IMR-90 (cell line): ENCODE results near the gene VPS18. TPM values are rescaled to one million over a fixed set of nuclear protein-coding genes. Genes with fewer than 3 reads are reported as not detected.

ENCODE experiments used
- ATAC-seq: fragments of 200-7000 bp; cut with Tn5 transposase; 2 replicates; pipeline ENCODE4 v1.9.1; 2020; ENCODE audit warnings: low read depth, mild to moderate bottlenecking, moderate library complexity
- BruUV-seq: library from RNA; stranded (reverse); fragments of 400-500 nt; replicated peaks from 2 replicates; lab custom pipeline; 2021; lab: Mats Ljungman, UMichigan
- CTCF ChIA-PET: fragments of 300-600 bp; formaldehyde crosslinking; extraction: SDS; loops from one replicate; lab custom pipeline; 2021; ENCODE audit warnings: antibody characterized with exemption; lab: Yijun Ruan, JAX
- POLR2A ChIA-PET: fragments of 300-600 bp; sonication (Branson Sonifier 250); formaldehyde crosslinking; loops from one replicate; lab custom pipeline; 2022; ENCODE audit warnings: antibody characterized with exemption; ENCODE audit not compliant: unreplicated experiment; lab: Charles Lee
- DNase-seq: peaks from one replicate; pipeline ENCODE4 v3.0.0; 2013
- H2AFZ ChIP-seq: replicated peaks from 2 replicates; pipeline ENCODE3; 2013; ENCODE audit warnings: low read length, mild to moderate bottlenecking; ENCODE audit not compliant: poor library complexity
- H2AK5ac ChIP-seq: 2 replicates; pipeline ENCODE4 v1.6.1; 2013; ENCODE audit warnings: low read depth, low read length, inconsistent platforms
- H2AK9ac ChIP-seq: replicated peaks from 2 replicates; pipeline ENCODE3; 2013; ENCODE audit warnings: mild to moderate bottlenecking, low read depth, low read length, moderate library complexity; ENCODE audit not compliant: poor library complexity
- H2BK120ac ChIP-seq: 2 replicates; pipeline ENCODE4 v1.6.1; 2013; ENCODE audit warnings: low read depth, low read length, inconsistent platforms
- H2BK15ac ChIP-seq: 3 replicates; pipeline ENCODE4 v1.6.1; 2013; ENCODE audit warnings: low read depth, low read length, inconsistent platforms
- H2BK20ac ChIP-seq: 2 replicates; pipeline ENCODE4 v1.6.1; 2013; ENCODE audit warnings: low read depth, mild to moderate bottlenecking, inconsistent platforms, low read length, moderate library complexity
- H2BK5ac ChIP-seq: 2 replicates; pipeline ENCODE4 v1.6.1; 2013; ENCODE audit warnings: mild to moderate bottlenecking, low read depth, low read length, inconsistent platforms; ENCODE audit not compliant: poor library complexity, severe bottlenecking
- H3K14ac ChIP-seq: replicated peaks from 2 replicates; pipeline ENCODE4 v1.6.1; 2013; ENCODE audit warnings: low read depth, low read length, inconsistent platforms
- H3K18ac ChIP-seq: 2 replicates; pipeline ENCODE4 v1.6.1; 2013; ENCODE audit warnings: low read depth, low read length, control low read depth
- H3K23ac ChIP-seq: 2 replicates; pipeline ENCODE4 v1.6.1; 2013; ENCODE audit warnings: low read depth, low read length, inconsistent platforms
- H3K27ac ChIP-seq: 2 replicates; pipeline ENCODE4 v1.5.1; 2013; ENCODE audit warnings: mild to moderate bottlenecking, control low read depth, low read length; ENCODE audit not compliant: insufficient read depth
- H3K27me3 ChIP-seq: 2 replicates; pipeline ENCODE4 v1.6.1; 2013; ENCODE audit warnings: low read length; ENCODE audit not compliant: control insufficient read depth, insufficient read depth
- H3K36me3 ChIP-seq: 2 replicates; pipeline ENCODE4 v1.6.1; 2013; ENCODE audit warnings: low read length, mixed read lengths; ENCODE audit not compliant: control insufficient read depth, insufficient read depth
- H3K4ac ChIP-seq: 2 replicates; pipeline ENCODE4 v1.6.1; 2013; ENCODE audit warnings: low read depth, low read length, inconsistent platforms
- H3K4me1 ChIP-seq: 2 replicates; pipeline ENCODE4 v1.6.1; 2013; ENCODE audit warnings: low read length, mixed read lengths; ENCODE audit not compliant: control insufficient read depth, insufficient read depth
- H3K4me2 ChIP-seq: 2 replicates; pipeline ENCODE4 v1.6.1; 2013; ENCODE audit warnings: low read depth, mild to moderate bottlenecking, control low read depth, low read length, moderate library complexity
- H3K4me3 ChIP-seq: 2 replicates; pipeline ENCODE4 v1.5.1; 2013; ENCODE audit warnings: low read depth, mild to moderate bottlenecking, control low read depth, low read length, moderate library complexity; ENCODE audit not compliant: insufficient read depth
- H3K56ac ChIP-seq: 2 replicates; pipeline ENCODE4 v1.6.1; 2013; ENCODE audit warnings: low read length, inconsistent platforms; ENCODE audit not compliant: insufficient read depth; ENCODE audit errors: extremely low read depth
- H3K79me1 ChIP-seq, 2 experiments: 2 replicates each; pipeline ENCODE4 v1.6.1; 2013; ENCODE audit warnings: low read length in 2 of 2, inconsistent platforms in 1 of 2, low read depth in 1 of 2
- H3K9ac ChIP-seq: 2 replicates; pipeline ENCODE4 v1.6.1; 2013; ENCODE audit warnings: low read depth, low read length, control low read depth
- H3K9me1 ChIP-seq: 2 replicates; pipeline ENCODE4 v1.6.1; 2013; ENCODE audit warnings: low read length, inconsistent platforms; ENCODE audit not compliant: insufficient read depth
- H3K9me3 ChIP-seq: 2 replicates; pipeline ENCODE4 v1.6.1; 2013; ENCODE audit warnings: low read length; ENCODE audit not compliant: control insufficient read depth, insufficient read depth
- H4K20me1 ChIP-seq: 2 replicates; pipeline ENCODE4 v1.6.1; 2013; ENCODE audit warnings: low read length, inconsistent platforms; ENCODE audit not compliant: insufficient read depth
- H4K5ac ChIP-seq: 2 replicates; pipeline ENCODE4 v1.6.1; 2013; ENCODE audit warnings: mild to moderate bottlenecking, low read depth, low read length, control low read depth
- H4K8ac ChIP-seq, 2 experiments: 2 replicates each; pipeline ENCODE4 v1.6.1; 2013; ENCODE audit warnings: low read depth in 2 of 2, low read length in 2 of 2, control low read depth in 1 of 2, inconsistent platforms in 1 of 2
- H4K91ac ChIP-seq: 2 replicates; pipeline ENCODE4 v1.6.1; 2013; ENCODE audit warnings: low read depth, low read length, inconsistent platforms; ENCODE audit not compliant: insufficient read depth
- BHLHE40 ChIP-seq: fragments of 150-350 bp; IDR thresholded peaks from 2 replicates; pipeline ENCODE4 v1.6.1; 2016; ENCODE audit warnings: mild to moderate bottlenecking, low read depth, low read length
- CEBPB ChIP-seq: IDR thresholded peaks from 2 replicates; pipeline ENCODE4 v1.6.1; 2012; ENCODE audit warnings: low read depth, low read length, improper control_type of control experiment
- CHD1 ChIP-seq: IDR thresholded peaks from 2 replicates; pipeline ENCODE4 v1.6.1; 2012; ENCODE audit warnings: low read depth, low read length, improper control_type of control experiment
- CTCF ChIP-seq: conservative IDR thresholded peaks from 2 replicates; pipeline ENCODE4 v1.5.1; 2012; ENCODE audit warnings: mild to moderate bottlenecking, low read depth, low read length, improper control_type of control experiment
- ELK1 ChIP-seq: fragments of 150-350 bp; IDR thresholded peaks from 2 replicates; pipeline ENCODE4 v1.6.1; 2016; ENCODE audit warnings: low read depth, mild to moderate bottlenecking, low read length, moderate library complexity, borderline replicate concordance
- FOS ChIP-seq: fragments of 150-350 bp; IDR thresholded peaks from 2 replicates; pipeline ENCODE4 v1.6.1; 2016; ENCODE audit warnings: low read depth, low read length
- MAFK ChIP-seq: IDR thresholded peaks from 2 replicates; pipeline ENCODE4 v1.6.1; 2012; ENCODE audit warnings: low read depth, low read length, improper control_type of control experiment
- MAZ ChIP-seq: IDR thresholded peaks from 2 replicates; pipeline ENCODE4 v1.6.1; 2012; ENCODE audit warnings: low read depth, mild to moderate bottlenecking, low read length, improper control_type of control experiment, moderate library complexity, borderline replicate concordance
- MXI1 ChIP-seq: IDR thresholded peaks from 2 replicates; pipeline ENCODE4 v1.6.1; 2012; ENCODE audit warnings: low read depth, mild to moderate bottlenecking, low read length, moderate library complexity, borderline replicate concordance
- NFE2L2 ChIP-seq: fragments of 150-350 bp; IDR thresholded peaks from 2 replicates; pipeline ENCODE4 v1.6.1; 2016; ENCODE audit warnings: low read depth, mild to moderate bottlenecking, low read length
- POLR2A ChIP-seq: IDR thresholded peaks from 2 replicates; pipeline ENCODE4 v1.6.1; 2012; ENCODE audit warnings: mild to moderate bottlenecking, low read depth, low read length
- RAD21 ChIP-seq: IDR thresholded peaks from 2 replicates; pipeline ENCODE4 v1.6.1; 2012; ENCODE audit warnings: low read length, improper control_type of control experiment
- RCOR1 ChIP-seq: IDR thresholded peaks from 2 replicates; pipeline ENCODE4 v1.6.1; 2012; ENCODE audit warnings: mild to moderate bottlenecking, low read length, improper control_type of control experiment; ENCODE audit not compliant: insufficient replicate concordance
- RFX5 ChIP-seq: IDR thresholded peaks from 2 replicates; pipeline ENCODE4 v1.8.0; 2012; ENCODE audit warnings: low read depth, mild to moderate bottlenecking, low read length, moderate library complexity
- SMC3 ChIP-seq: fragments of 150-350 bp; IDR thresholded peaks from 2 replicates; pipeline ENCODE4 v1.6.1; 2016; ENCODE audit warnings: low read depth, mild to moderate bottlenecking, antibody characterized with exemption, low read length, moderate library complexity
- WGBS, 2 experiments: methylation state at CpG; one replicate each; pipeline versions ENCODE4 v1.1.5 to v1.1.7; 2013; ENCODE audit warnings: missing lambda C conversion rate in 2 of 2; ENCODE audit not compliant: insufficient read length in 1 of 2; ENCODE audit errors: extremely low coverage in 2 of 2; 5-methylcytosine and 5-hydroxymethylcytosine counted together
- dilution Hi-C: fragments of 300-500 bp; cut with HindIII; formaldehyde crosslinking; loops from one replicate; pipeline ENCODE4 v1.14.3; 2018; ENCODE audit warnings: low sequenced_read_pairs; ENCODE audit not compliant: unreplicated experiment
- in situ Hi-C: fragments of 300-500 bp; cut with MboI; formaldehyde crosslinking; loops from 3 replicates; pipeline ENCODE4 v1.14.3; 2019; ENCODE audit warnings: low sequenced_read_pairs, inconsistent platforms, mixed read lengths
- intact Hi-C: fragments of 100-400 bp; cut with micrococcal nuclease; formaldehyde crosslinking; loops from 2 replicates; pipeline ENCODE4 v1.10.0; 2022
- polyA plus RNA-seq, 3 experiments: library from polyadenylated mRNA; depleted of rRNA; stranded (reverse); fragments of >200 nt; gene quantifications; 2 replicates each; pipeline ENCODE4 v1.2.3, GENCODE V29; 2012; ENCODE audit warnings: low replicate concordance in 1 of 3
- total RNA-seq: library from RNA; depleted of rRNA; stranded (reverse); fragments of >200 nt; gene quantifications from 2 replicates; pipeline ENCODE4 v1.2.3, GENCODE V29; 2012

The VPS18 gene
- total and polyA plus RNA-seq, 2 of the 4 experiments (the other 2 are of a cell fraction): 19.3 to 32.3 TPM

- BruUV-seq: no TSS peak
- Histone ChIP-seq H4K20me1 (peaks cover 5% of the 10 kb centered on the region; the same call in 1 of the 2 replicates), H3K18ac (no peak overlapping the region), H4K5ac (no peak overlapping the region), H2AK5ac (no peak overlapping the region), H3K36me3 (no peaks in the 10 kb centered on the region), H3K4ac (no peak overlapping the region), H3K27ac (no peak overlapping the region), H2BK20ac (no peak overlapping the region), H3K4me3 (no peak overlapping the region), H2BK5ac (no peak overlapping the region), H3K27me3 (peaks cover 42% of the 10 kb centered on the region), H3K9me1 (no peaks in the 10 kb centered on the region), H4K91ac (no peak overlapping the region), H3K79me1 (no peaks in the 10 kb centered on the region), H3K4me2 (no peak overlapping the region), H2BK15ac (no peak overlapping the region), H3K9ac (no peak overlapping the region), H2AFZ (no peak overlapping the region), H3K14ac (no peak overlapping the region), H2AK9ac (no peak overlapping the region), H4K8ac (no peak overlapping the region), H3K56ac (no peak overlapping the region), H3K23ac (no peak overlapping the region), H2BK120ac (no peak overlapping the region), H3K4me1 (0 out of 2 replicates have a peak, but pooled peaks cover 3% of the 10 kb centered on the region), H3K9me3 (no peaks in the 10 kb centered on the region)
- no peak for DNase-seq
- intact Hi-C loops: no loop called here
- ATAC-seq: no peak
- TF ChIP-seq MXI1: no peak
- TF ChIP-seq RCOR1: no peak
- no peak for TF ChIP-seq FOS
- no peak for TF ChIP-seq ELK1
- TF ChIP-seq MAFK: no peak
- TF ChIP-seq SMC3: no peak
- no peak for TF ChIP-seq NFE2L2
- no peak for TF ChIP-seq CTCF
- no peak for TF ChIP-seq CEBPB
- no peak for TF ChIP-seq RAD21
- TF ChIP-seq CHD1: no peak
- TF ChIP-seq POLR2A: no peak
- no peak for TF ChIP-seq RFX5
- TF ChIP-seq BHLHE40: no peak
- no peak for TF ChIP-seq MAZ
- POLR2A ChIA-PET: no interaction called here
- CTCF ChIA-PET: no interaction called here
- in situ Hi-C loops: no loop called here
- dilution Hi-C loops: no loop called here
- 94% methylated on average over 2 of the region's 8 CpGs; no CpG with 5 or more reads in 1 of the 2 experiments for WGBS, 2 experiments
Measured at GRCh38 chr15:40845511-40846284, 48.6 kb upstream of the VPS18 start.
